ENCODE data around the gene RAB14. TPM values are rescaled to one million over a fixed set of nuclear protein-coding genes. Genes with fewer than 3 reads are reported as not detected.

RAB14 gene
- total and polyA plus RNA-seq, 7 experiments from 2014 or later: 30.5 to 66.5 (median 46.4) TPM

- no peaks in the 10 kb centered on the region for H3K27me3 ChIP-seq (ENCODE audit: control insufficient read depth in 2 of 2, insufficient read depth in 2 of 2, low read length in 2 of 2)
- H3K36me3 Mint-ChIP-seq: peaks cover 2 to 47% (median 22%) of the 10 kb centered on the region in 5 donors
- no peak overlapping the region for H3K27ac Mint-ChIP-seq
- no peaks in the 10 kb centered on the region for H3K4me1 Mint-ChIP-seq
- no peaks in the 10 kb centered on the region for H3K36me3 ChIP-seq (ENCODE audit: control insufficient read depth in 2 of 3, insufficient read depth in 3 of 3, low read length in 3 of 3)
- peaks cover 0 to 11% (median 0%) of the 10 kb centered on the region in 5 donors for H3K27me3 Mint-ChIP-seq
- ATAC-seq (no peak), DNase-seq (no peak)
- ChIA-PET CTCF (no interaction called here), POLR2A (no interaction called here)
- no peaks in the 10 kb centered on the region for H3K4me1 ChIP-seq (ENCODE audit: control insufficient read depth in 2 of 2, insufficient read depth in 2 of 2, low read length in 2 of 2)
- no peak overlapping the region for H3K4me3 ChIP-seq (ENCODE audit: low read length)
- peaks cover 0 to 4% (median 0%) of the 10 kb centered on the region in 3 experiments for H3K9me3 ChIP-seq (ENCODE audit: control insufficient read depth in 2 of 3, low read length in 3 of 3)
- peak overlapping the region in 1 of 10 donors; percentile 9 for H3K4me3 Mint-ChIP-seq
- no peak overlapping the region for H3K27ac ChIP-seq (ENCODE audit: low read depth, low read length)
- peaks cover 1 to 17% (median 10%) of the 10 kb centered on the region in 11 donors for H3K9me3 Mint-ChIP-seq
- intact Hi-C loops (cut with micrococcal nuclease): no loop called here
These were observed 38.9 kb upstream of the RAB14 start for GRCh38 chr9:121240472-121241135.

- H3K4me1 Mint-ChIP-seq: no peaks in the 10 kb centered on the region
- DNase-seq: no peak
- Histone ChIP-seq H3K4me3 (ENCODE audit: low read length) (no peak overlapping the region), H3K4me1 (ENCODE audit: control insufficient read depth in 2 of 2, insufficient read depth in 2 of 2, low read length in 2 of 2) (no peaks in the 10 kb centered on the region), H3K9me3 (ENCODE audit: control insufficient read depth in 2 of 3, low read length in 3 of 3) (peaks cover 0 to 4% (median 0%) of the 10 kb centered on the region in 3 experiments), H3K27me3 (ENCODE audit: control insufficient read depth in 2 of 2, insufficient read depth in 2 of 2, low read length in 2 of 2) (no peaks in the 10 kb centered on the region), H3K36me3 (ENCODE audit: control insufficient read depth in 2 of 3, insufficient read depth in 3 of 3, low read length in 3 of 3) (no peaks in the 10 kb centered on the region), H3K27ac (ENCODE audit: low read depth, low read length) (no peak overlapping the region)
- POLR2A ChIA-PET: no interaction called here
- H3K27me3 Mint-ChIP-seq: peaks cover 0 to 11% (median 0%) of the 10 kb centered on the region in 5 donors
- H3K4me3 Mint-ChIP-seq: no peak overlapping the region
- CTCF ChIA-PET: no interaction called here
- H3K9me3 Mint-ChIP-seq: peaks cover 1 to 17% (median 10%) of the 10 kb centered on the region in 11 donors
- no peak for ATAC-seq
- intact Hi-C loops (cut with micrococcal nuclease): no loop called here
- peaks cover 2 to 49% (median 22%) of the 10 kb centered on the region in 5 donors for H3K36me3 Mint-ChIP-seq
- peak overlapping the region in 1 of 9 donors; percentile 18 for H3K27ac Mint-ChIP-seq
These were observed 38.2 kb upstream of the RAB14 start for GRCh38 chr9:121239851-121240250.

GRCh38 chr9:121239071-121239470 is 37.4 kb upstream of the RAB14 start:
- CTCF ChIA-PET: no interaction called here
- intact Hi-C loops (cut with micrococcal nuclease): no loop called here

DNA sequence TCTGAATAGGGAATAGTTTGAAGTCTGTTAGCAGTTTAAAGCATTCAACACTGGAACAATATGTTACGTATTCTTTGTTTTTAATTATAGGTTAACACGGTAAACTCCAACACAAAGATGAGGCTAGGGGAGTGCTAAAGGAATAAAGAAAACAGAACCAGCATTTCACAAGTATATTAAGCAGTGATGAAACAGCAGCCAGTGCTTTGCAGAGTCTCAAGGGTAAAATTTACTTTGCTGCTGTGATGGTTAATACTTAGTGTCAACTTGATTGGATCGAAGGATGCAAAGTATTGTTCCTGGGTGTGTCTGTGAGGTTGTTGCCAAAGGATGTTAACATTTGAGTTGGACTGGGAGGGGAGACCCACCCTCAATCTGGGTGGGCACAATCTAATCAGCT is 36.2 kb upstream of the RAB14 start:
- Histone ChIP-seq H3K4me3 (ENCODE audit: low read length) (no peak overlapping the region), H3K4me1 (ENCODE audit: control insufficient read depth in 2 of 2, insufficient read depth in 2 of 2, low read length in 2 of 2) (no peaks in the 10 kb centered on the region), H3K27me3 (ENCODE audit: control insufficient read depth in 2 of 2, insufficient read depth in 2 of 2, low read length in 2 of 2) (no peaks in the 10 kb centered on the region), H3K27ac (ENCODE audit: low read depth, low read length) (no peak overlapping the region), H3K36me3 (ENCODE audit: control insufficient read depth in 2 of 3, insufficient read depth in 3 of 3, low read length in 3 of 3) (no peaks in the 10 kb centered on the region), H3K9me3 (ENCODE audit: control insufficient read depth in 2 of 3, low read length in 3 of 3) (no peaks in the 10 kb centered on the region)
- H3K27ac Mint-ChIP-seq: no peak overlapping the region
- ChIA-PET CTCF (no interaction called here), POLR2A (no interaction called here)
- peaks cover 0 to 45% (median 13%) of the 10 kb centered on the region in 5 donors for H3K36me3 Mint-ChIP-seq
- no peak overlapping the region for H3K4me3 Mint-ChIP-seq
- H3K9me3 Mint-ChIP-seq: peaks cover 0 to 2% (median 0%) of the 10 kb centered on the region in 11 donors
- ATAC-seq (no peak), DNase-seq (no peak)
- peaks cover 0 to 3% (median 0%) of the 10 kb centered on the region in 7 donors for H3K4me1 Mint-ChIP-seq
- peaks cover 0 to 5% (median 0%) of the 10 kb centered on the region in 5 donors for H3K27me3 Mint-ChIP-seq
- intact Hi-C loops (cut with micrococcal nuclease): no loop called here

More at GRCh38 chr9:121239071-121239470, 37.4 kb upstream of the RAB14 start:
- peaks cover 0 to 12% (median 6%) of the 10 kb centered on the region in 11 donors for H3K9me3 Mint-ChIP-seq
- ATAC-seq (no peak), DNase-seq (no peak)
- peaks cover 0 to 8% (median 0%) of the 10 kb centered on the region in 5 donors for H3K27me3 Mint-ChIP-seq
- no peak overlapping the region for H3K4me3 Mint-ChIP-seq
- H3K4me1 Mint-ChIP-seq: peaks cover 0 to 2% (median 0%) of the 10 kb centered on the region in 7 donors
- Histone ChIP-seq H3K4me1 (ENCODE audit: control insufficient read depth in 2 of 2, insufficient read depth in 2 of 2, low read length in 2 of 2) (no peaks in the 10 kb centered on the region), H3K9me3 (ENCODE audit: control insufficient read depth in 2 of 3, low read length in 3 of 3) (no peaks in the 10 kb centered on the region), H3K27ac (ENCODE audit: low read depth, low read length) (no peak overlapping the region), H3K4me3 (ENCODE audit: low read length) (no peak overlapping the region), H3K27me3 (ENCODE audit: control insufficient read depth in 2 of 2, insufficient read depth in 2 of 2, low read length in 2 of 2) (no peaks in the 10 kb centered on the region), H3K36me3 (ENCODE audit: control insufficient read depth in 2 of 3, insufficient read depth in 3 of 3, low read length in 3 of 3) (no peaks in the 10 kb centered on the region)
- no peak overlapping the region for H3K27ac Mint-ChIP-seq
- H3K36me3 Mint-ChIP-seq: peaks cover 2 to 50% (median 21%) of the 10 kb centered on the region in 5 donors
- POLR2A ChIA-PET: no interaction called here

- H3K27ac ChIP-seq (ENCODE audit: low read depth, low read length): no peak overlapping the region
- ChIA-PET CTCF (no interaction called here), POLR2A (no interaction called here)
- Mint-ChIP-seq H3K4me3 (no peak overlapping the region), H3K36me3 (peaks cover 2 to 46% (median 13%) of the 10 kb centered on the region in 5 donors), H3K9me3 (peaks cover 0 to 2% (median 0%) of the 10 kb centered on the region in 11 donors), H3K27me3 (peaks cover 0 to 5% (median 0%) of the 10 kb centered on the region in 5 donors), H3K4me1 (peaks cover 0 to 3% (median 0%) of the 10 kb centered on the region in 7 donors), H3K27ac (no peak overlapping the region)
- no peaks in the 10 kb centered on the region for H3K27me3 ChIP-seq (ENCODE audit: control insufficient read depth in 2 of 2, insufficient read depth in 2 of 2, low read length in 2 of 2)
- no peaks in the 10 kb centered on the region for H3K4me1 ChIP-seq (ENCODE audit: control insufficient read depth in 2 of 2, insufficient read depth in 2 of 2, low read length in 2 of 2)
- intact Hi-C loops (cut with micrococcal nuclease): no loop called here
- H3K36me3 ChIP-seq (ENCODE audit: control insufficient read depth in 2 of 3, insufficient read depth in 3 of 3, low read length in 3 of 3): no peaks in the 10 kb centered on the region
- ATAC-seq (no peak), DNase-seq (no peak)
- H3K9me3 ChIP-seq (ENCODE audit: control insufficient read depth in 2 of 3, low read length in 3 of 3): no peaks in the 10 kb centered on the region
- H3K4me3 ChIP-seq (ENCODE audit: low read length): no peak overlapping the region
These were observed 33.8 kb upstream of the RAB14 start for GRCh38 chr9:121235512-121235911.

DNA sequence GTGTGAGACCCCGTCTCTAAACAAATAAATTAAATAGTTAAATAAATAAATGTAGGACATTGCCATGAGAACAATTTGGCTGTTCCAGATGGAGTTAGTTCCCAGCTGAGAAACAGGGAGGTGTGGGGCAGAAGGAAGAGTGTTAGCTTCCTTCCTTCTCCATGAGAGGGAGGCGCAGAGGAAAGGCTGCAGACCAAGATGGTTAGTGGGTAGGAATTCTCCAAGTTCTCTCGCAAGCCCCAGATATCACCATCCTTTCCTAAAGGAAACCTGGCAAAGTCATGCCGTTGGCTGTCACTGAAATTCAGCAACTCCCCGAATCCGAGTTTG is 33.1 kb upstream of the RAB14 start:
- H3K27ac Mint-ChIP-seq: no peak overlapping the region
- no peak for DNase-seq
- H3K9me3 ChIP-seq (ENCODE audit: control insufficient read depth in 2 of 3, low read length in 3 of 3): no peaks in the 10 kb centered on the region

More for the DNA sequence above, 33.1 kb upstream of the RAB14 start:
- intact Hi-C loops (cut with micrococcal nuclease): no loop called here
- ChIA-PET POLR2A (no interaction called here), CTCF (no interaction called here)
- H3K9me3 Mint-ChIP-seq: peaks cover 0 to 2% (median 0%) of the 10 kb centered on the region in 11 donors
- peaks cover 0 to 39% (median 13%) of the 10 kb centered on the region in 5 donors for H3K36me3 Mint-ChIP-seq
- Histone ChIP-seq H3K4me1 (ENCODE audit: control insufficient read depth in 2 of 2, insufficient read depth in 2 of 2, low read length in 2 of 2) (no peaks in the 10 kb centered on the region), H3K27ac (ENCODE audit: low read depth, low read length) (no peak overlapping the region), H3K4me3 (ENCODE audit: low read length) (no peak overlapping the region), H3K36me3 (ENCODE audit: control insufficient read depth in 2 of 3, insufficient read depth in 3 of 3, low read length in 3 of 3) (no peaks in the 10 kb centered on the region), H3K27me3 (ENCODE audit: control insufficient read depth in 2 of 2, insufficient read depth in 2 of 2, low read length in 2 of 2) (no peaks in the 10 kb centered on the region)
- H3K4me1 Mint-ChIP-seq: peaks cover 0 to 3% (median 0%) of the 10 kb centered on the region in 7 donors
- H3K27me3 Mint-ChIP-seq: peaks cover 0 to 5% (median 0%) of the 10 kb centered on the region in 5 donors
- H3K4me3 Mint-ChIP-seq: no peak overlapping the region
- ATAC-seq: no peak

Measured in naive thymus-derived CD4-positive, alpha-beta T cell (primary cell).